Peyer's patch (tissue), 4 donors: ENCODE data around the gene GJD2.

Source experiments
- CTCF ChIP-seq, 6 experiments: fragments of 450-650 bp in 4 of 6; fragments of 200-600 bp in 2 of 6; sonication (generic) in 1 of 6; IDR thresholded peaks; one replicate each; pipeline ENCODE4 v1.5.1; 2017 to 2019; ENCODE audit warnings: antibody characterized with exemption in 6 of 6, mild to moderate bottlenecking in 3 of 6, moderate library complexity in 1 of 6
- POLR2A ChIP-seq, 2 donors: fragments of 450-650 bp; IDR thresholded peaks; one replicate each; pipeline ENCODE4 v1.5.1; 2017; ENCODE audit warnings: antibody characterized with exemption in 2 of 2, mild to moderate bottlenecking in 2 of 2, moderate library complexity in 2 of 2

- TF ChIP-seq CTCF (IDR thresholded peaks at IDR 0.05) (no peak), POLR2A (IDR thresholded peaks at IDR 0.05) (no peak)
Measured at GRCh38 chr15:34759347-34759746, 4.5 kb upstream of the GJD2 start.
